WTC11 (cell line): ENCODE measurements around the gene ZNF324B. TPM values are rescaled to one million over a fixed set of nuclear protein-coding genes. Genes with fewer than 3 reads are reported as not detected.

Experiments
- ATAC-seq: fragments of 200-7000 bp; cut with Tn5 transposase; 2 replicates; pipeline ENCODE4 v1.10.0; 2021; ENCODE audit warnings: mild to moderate bottlenecking, moderate library complexity
- CTCF ChIA-PET: fragments of 300-600 bp; sonication (Branson Sonifier 250); formaldehyde crosslinking; loops from one replicate; lab custom pipeline; 2021; ENCODE audit warnings: antibody characterized with exemption; lab: Charles Lee
- POLR2A ChIA-PET: fragments of 350-600 bp; sonication (Branson Sonifier 250); formaldehyde crosslinking; loops from one replicate; lab custom pipeline; 2021; ENCODE audit warnings: antibody characterized with exemption; lab: Charles Lee
- DNase-seq: peaks from one replicate; pipeline ENCODE4 v3.0.0; 2021; ENCODE audit warnings: low spot score
- H3K27ac Mint-ChIP-seq: 2 replicates; pipeline ENCODE4 v1.8.0; 2021; ENCODE audit warnings: mixed read lengths
- H3K27me3 Mint-ChIP-seq: 2 replicates; pipeline ENCODE4 v1.8.0; 2021; ENCODE audit warnings: low read depth, mild to moderate bottlenecking, moderate library complexity, mixed read lengths
- H3K36me3 Mint-ChIP-seq: 2 replicates; pipeline ENCODE4 v1.8.0; 2021; ENCODE audit warnings: mixed read lengths
- H3K4me1 Mint-ChIP-seq: 2 replicates; pipeline ENCODE4 v1.8.0; 2022; ENCODE audit warnings: mixed read lengths
- H3K4me3 Mint-ChIP-seq: 2 replicates; pipeline ENCODE4 v1.8.0; 2021; ENCODE audit warnings: mild to moderate bottlenecking, moderate library complexity, mixed read lengths
- H3K9me3 Mint-ChIP-seq: 2 replicates; pipeline ENCODE4 v1.8.0; 2021; ENCODE audit warnings: mixed read lengths
- CREM ChIP-seq: sonication (generic); formaldehyde crosslinking; IDR thresholded peaks from 2 replicates; pipeline ENCODE4 v1.8.1; 2022; ENCODE audit warnings: mild to moderate bottlenecking, missing genetic modification reagents, moderate library complexity
- E2F1 ChIP-seq: sonication (generic); formaldehyde crosslinking; IDR thresholded peaks from 2 replicates; pipeline ENCODE4 v1.8.0; 2022; ENCODE audit warnings: mild to moderate bottlenecking, missing genetic modification reagents
- E2F4 ChIP-seq: sonication (generic); formaldehyde crosslinking; IDR thresholded peaks from 2 replicates; pipeline ENCODE4 v1.8.1; 2022; ENCODE audit warnings: low read depth, mild to moderate bottlenecking, moderate library complexity, missing genetic modification reagents, borderline replicate concordance
- FOXK1 ChIP-seq: sonication (generic); formaldehyde crosslinking; IDR thresholded peaks from 2 replicates; pipeline ENCODE4 v1.8.0; 2022; ENCODE audit warnings: mild to moderate bottlenecking, moderate library complexity, missing genetic modification reagents
- FOXP1 ChIP-seq: sonication (generic); formaldehyde crosslinking; IDR thresholded peaks from 2 replicates; pipeline ENCODE4 v1.8.0; 2022; ENCODE audit warnings: missing genetic modification reagents, mild to moderate bottlenecking, moderate library complexity, borderline replicate concordance
- GTF2I ChIP-seq: fragments of 250-450 bp; sonication (Bioruptor Pico); conservative IDR thresholded peaks from 2 replicates; pipeline ENCODE4 v1.4.0; 2021; ENCODE audit warnings: mild to moderate bottlenecking
- IRF1 ChIP-seq: sonication (generic); formaldehyde crosslinking; IDR thresholded peaks from 2 replicates; pipeline ENCODE4 v1.8.0; 2023; ENCODE audit warnings: missing genetic modification reagents
- JUN ChIP-seq: sonication (generic); formaldehyde crosslinking; IDR thresholded peaks from 2 replicates; pipeline ENCODE4 v1.8.0; 2023; ENCODE audit warnings: mild to moderate bottlenecking, missing genetic modification reagents
- KAT7 ChIP-seq: sonication (generic); formaldehyde crosslinking; IDR thresholded peaks from 2 replicates; pipeline ENCODE4 v1.8.1; 2023; ENCODE audit warnings: missing genetic modification reagents, mild to moderate bottlenecking, borderline replicate concordance
- MLX ChIP-seq: sonication (generic); formaldehyde crosslinking; IDR thresholded peaks from 2 replicates; pipeline ENCODE4 v1.8.1; 2023; ENCODE audit warnings: mild to moderate bottlenecking, missing genetic modification reagents, moderate library complexity
- NR1H2 ChIP-seq: sonication (generic); formaldehyde crosslinking; IDR thresholded peaks from 2 replicates; pipeline ENCODE4 v1.9.0; 2021; ENCODE audit warnings: mild to moderate bottlenecking, moderate library complexity, missing genetic modification reagents
- NR2C2 ChIP-seq: sonication (generic); formaldehyde crosslinking; IDR thresholded peaks from 2 replicates; pipeline ENCODE4 v1.8.0; 2022; ENCODE audit warnings: mild to moderate bottlenecking, missing genetic modification reagents
- PRRX2 ChIP-seq: fragments of 250-450 bp; sonication (Bioruptor Pico); IDR thresholded peaks from 2 replicates; pipeline ENCODE4 v1.8.0; 2021; ENCODE audit warnings: mild to moderate bottlenecking
- SMAD3 ChIP-seq: sonication (generic); formaldehyde crosslinking; IDR thresholded peaks from 2 replicates; pipeline ENCODE4 v1.8.0; 2022; ENCODE audit warnings: missing genetic modification reagents, mild to moderate bottlenecking, borderline replicate concordance
- ZBTB43 ChIP-seq: sonication (generic); formaldehyde crosslinking; IDR thresholded peaks from 2 replicates; pipeline ENCODE4 v1.8.1; 2023; ENCODE audit warnings: mild to moderate bottlenecking, missing genetic modification reagents
- ZMAT4 ChIP-seq: fragments of 250-450 bp; sonication (Bioruptor Pico); IDR thresholded peaks from 2 replicates; pipeline ENCODE4 v1.9.0; 2021; ENCODE audit warnings: mild to moderate bottlenecking
- ZNF138 ChIP-seq: sonication (generic); formaldehyde crosslinking; conservative IDR thresholded peaks from 2 replicates; pipeline ENCODE4 v1.8.1; 2022; ENCODE audit warnings: mild to moderate bottlenecking, moderate library complexity, missing genetic modification reagents
- ZNF396 ChIP-seq: fragments of 250-450 bp; sonication (Bioruptor Pico); IDR thresholded peaks from 2 replicates; pipeline ENCODE4 v1.8.0; 2021; ENCODE audit warnings: mild to moderate bottlenecking, moderate library complexity, borderline replicate concordance
- ZNF423 ChIP-seq: fragments of 250-450 bp; sonication (Bioruptor Pico); IDR thresholded peaks from 2 replicates; pipeline ENCODE4 v2.1.2; 2022; ENCODE audit warnings: mild to moderate bottlenecking, moderate library complexity
- total RNA-seq: library from RNA; stranded (reverse); gene quantifications from 3 replicates; pipeline ENCODE4 v1.2.3, GENCODE V29; 2021

ZNF324B gene
- total RNA-seq, 1 experiment from 2014 or later = 4.0 TPM

- TF ChIP-seq JUN (no peak), KAT7 (CRISPR knock-in tag) (no peak), NR2C2 (CRISPR knock-in tag) (no peak)
These were observed 8.6 kb downstream of the ZNF324B start (continued) for GRCh38 chr19:58460039-58460438.

- CTCF ChIA-PET = interaction anchor here (0.6 to 1.0 kb wide), 4 partner anchors 18 to 728 kb away, joined by 3 to 4 read pairs (median 3); no protein-coding TSS in a partner anchor
These were observed 14.8 kb downstream of the ZNF324B start for GRCh38 chr19:58466089-58466759.

GRCh38 chr19:58466760-58467589 lies 15.6 kb downstream of the ZNF324B start, which contains the start of gene ZNF324:
Gene ZNF324, plus strand, starts transcription at chr19:58467080. Its CDS starts 2,106 bp downstream, at chr19:58469186.
- ChIA-PET POLR2A (no interaction called here), CTCF (interaction anchor here (0.6 to 1.3 kb wide), 4 partner anchors 17 to 128 kb away, joined by 3 to 4 read pairs (median 3); no protein-coding TSS in a partner anchor)
- H3K9me3 Mint-ChIP-seq = no peaks in the 10 kb centered on the region
- H3K4me3 Mint-ChIP-seq = peak within 1 kb of the TSS; percentile 73
- H3K27me3 Mint-ChIP-seq = peaks cover 28% of the 10 kb centered on the region
- no peaks in the 10 kb centered on the region for H3K36me3 Mint-ChIP-seq
- ATAC-seq (peak; percentile 91), DNase-seq (peak; percentile 99)
- H3K4me1 Mint-ChIP-seq = peaks cover 12% of the 10 kb centered on the region
- no peak within 1 kb of the TSS; the same call in 1 of the 2 replicates for H3K27ac Mint-ChIP-seq
- TF ChIP-seq E2F1 (CRISPR knock-in tag) (no peak), ZNF396 (no peak), KAT7 (CRISPR knock-in tag) (no peak), FOXP1 (CRISPR knock-in tag) (no peak), NR1H2 (CRISPR knock-in tag) (no peak), FOXK1 (CRISPR knock-in tag) (peak; percentile 93), IRF1 (CRISPR knock-in tag) (no peak), CREM (0 out of 2 replicates have a peak, but pooled peaks have one; percentile 55), SMAD3 (CRISPR knock-in tag) (no peak), E2F4 (no peak), ZNF423 (CRISPR knock-in tag) (peak; percentile 73), MLX (CRISPR knock-in tag) (no peak), PRRX2 (CRISPR knock-in tag) (no peak), ZNF138 (CRISPR knock-in tag) (no peak), ZMAT4 (no peak)

More at GRCh38 chr19:58466089-58466759, 14.8 kb downstream of the ZNF324B start:
- no peak for TF ChIP-seq ZBTB43 (CRISPR knock-in tag)
- 0 out of 2 replicates have a peak, but pooled peaks have one; percentile 86 for TF ChIP-seq GTF2I (CRISPR knock-in tag)
- DNase-seq (no peak), ATAC-seq (no peak)
- Mint-ChIP-seq H3K27ac (no peak overlapping the region; the same call in 1 of the 2 replicates), H3K4me3 (peak overlapping the region; percentile 73), H3K36me3 (no peaks in the 10 kb centered on the region), H3K27me3 (peaks cover 28% of the 10 kb centered on the region), H3K4me1 (peaks cover 12% of the 10 kb centered on the region), H3K9me3 (no peaks in the 10 kb centered on the region)
- POLR2A ChIA-PET = interaction anchor here (1.4 kb wide), 1 partner anchor 53 kb away, joined by 4 read pairs; the partner anchor contains the start of gene ZBTB45
